ENCODE results near the gene IRF4. TPM values are rescaled to one million over a fixed set of nuclear protein-coding genes. Genes with fewer than 3 reads are reported as not detected.

The IRF4 gene
- total and polyA plus RNA-seq, 12 donors = 0.04 to 3.6 (median 0.32) TPM; not detected in 1

DNA sequence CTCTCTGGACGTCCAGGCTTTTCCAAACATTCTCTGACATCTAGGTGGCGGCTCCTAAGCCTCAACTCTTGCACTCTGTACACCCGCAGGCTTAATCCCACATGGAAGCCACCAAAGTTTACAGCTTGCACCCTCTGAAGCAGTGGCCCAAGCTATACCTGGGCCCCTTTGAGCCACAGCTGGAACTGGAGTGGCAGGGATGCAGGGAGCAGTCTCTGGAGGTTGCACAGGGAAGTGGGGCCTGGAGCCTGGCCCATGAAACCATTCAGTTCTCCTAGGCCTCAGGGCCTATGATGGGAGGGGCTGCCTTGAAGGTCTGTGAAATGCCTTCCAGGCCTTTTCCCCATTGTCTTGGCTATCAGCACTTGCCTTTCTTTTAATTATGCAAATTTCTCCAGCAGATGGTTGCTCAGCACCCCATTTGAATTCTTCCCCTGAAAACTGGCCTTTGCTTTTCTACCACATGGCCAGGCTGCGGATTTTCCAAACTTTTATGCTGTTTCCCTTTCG is 64.9 kb downstream of the IRF4 start:
- 87 to 88% methylated on average over 5 of the region's 5 CpGs for WGBS, 2 donors
- no peak for DNase-seq
- no peak overlapping the region for H3K4me3 ChIP-seq
- TF ChIP-seq, protein P1, sequence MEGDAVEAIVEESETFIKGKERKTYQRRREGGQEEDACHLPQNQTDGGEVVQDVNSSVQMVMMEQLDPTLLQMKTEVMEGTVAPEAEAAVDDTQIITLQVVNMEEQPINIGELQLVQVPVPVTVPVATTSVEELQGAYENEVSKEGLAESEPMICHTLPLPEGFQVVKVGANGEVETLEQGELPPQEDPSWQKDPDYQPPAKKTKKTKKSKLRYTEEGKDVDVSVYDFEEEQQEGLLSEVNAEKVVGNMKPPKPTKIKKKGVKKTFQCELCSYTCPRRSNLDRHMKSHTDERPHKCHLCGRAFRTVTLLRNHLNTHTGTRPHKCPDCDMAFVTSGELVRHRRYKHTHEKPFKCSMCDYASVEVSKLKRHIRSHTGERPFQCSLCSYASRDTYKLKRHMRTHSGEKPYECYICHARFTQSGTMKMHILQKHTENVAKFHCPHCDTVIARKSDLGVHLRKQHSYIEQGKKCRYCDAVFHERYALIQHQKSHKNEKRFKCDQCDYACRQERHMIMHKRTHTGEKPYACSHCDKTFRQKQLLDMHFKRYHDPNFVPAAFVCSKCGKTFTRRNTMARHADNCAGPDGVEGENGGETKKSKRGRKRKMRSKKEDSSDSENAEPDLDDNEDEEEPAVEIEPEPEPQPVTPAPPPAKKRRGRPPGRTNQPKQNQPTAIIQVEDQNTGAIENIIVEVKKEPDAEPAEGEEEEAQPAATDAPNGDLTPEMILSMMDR (IDR thresholded peaks at IDR 0.05) = no peak
- intact Hi-C loops (cut with DNase I) = no loop called here
- H3K36me3 ChIP-seq = no peaks in the 10 kb centered on the region
- no peak for ATAC-seq
- H3K27ac ChIP-seq = no peak overlapping the region
- H3K9me3 ChIP-seq = peaks cover 0 to 9% (median 0%) of the 10 kb centered on the region in 11 donors
- H3K27me3 ChIP-seq = peaks cover 0 to 14% (median 0%) of the 10 kb centered on the region in 7 donors
- H3K4me1 ChIP-seq = no peaks in the 10 kb centered on the region

DNA sequence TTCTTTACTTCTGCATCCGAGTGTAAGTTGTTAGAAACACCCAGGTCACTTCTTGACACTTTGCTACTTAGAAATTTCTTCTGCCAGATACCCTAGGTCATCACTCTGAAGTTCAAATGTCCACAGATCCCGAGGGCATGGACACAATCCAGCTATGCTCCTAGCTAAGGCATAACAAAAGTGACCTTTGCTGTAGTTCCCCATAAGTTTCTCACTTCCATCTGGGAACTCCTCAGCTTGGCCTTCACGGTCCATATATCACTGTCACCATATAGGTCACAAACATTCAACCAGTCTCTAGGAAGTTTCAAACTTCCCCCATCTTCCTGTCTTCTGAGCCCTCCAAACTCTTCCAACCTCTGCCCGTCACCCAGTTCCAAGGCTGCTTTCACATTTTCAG is 65.3 kb downstream of the IRF4 start:
- H3K4me1 ChIP-seq = no peaks in the 10 kb centered on the region
- intact Hi-C loops (cut with DNase I) = no loop called here
- peaks cover 0 to 9% (median 0%) of the 10 kb centered on the region in 11 donors for H3K9me3 ChIP-seq
- ATAC-seq = no peak
- H3K27me3 ChIP-seq = peaks cover 0 to 18% (median under 1%) of the 10 kb centered on the region in 7 donors
- H3K27ac ChIP-seq = no peak overlapping the region
- no peak for DNase-seq
- TF ChIP-seq, protein P1 (IDR thresholded peaks at IDR 0.05) = no peak
- H3K36me3 ChIP-seq = no peaks in the 10 kb centered on the region
- WGBS, 2 donors = 74 to 76% methylated on average over 4 of the region's 4 CpGs
- H3K4me3 ChIP-seq = no peak overlapping the region

Other genes starting within 250 kb of the IRF4 start
- 10 to 100 TPM; 43.4 to 70.4 (median 52.5) TPM for gene DUSP22, start 99.3 kb upstream of the IRF4 start, total RNA-seq
- gene DUSP22, start 99.3 kb upstream of the IRF4 start, polyA plus RNA-seq = 10 to 100 TPM; 32.0 to 37.1 TPM

All from heart right ventricle (tissue), 16 donors.